GM10248 (cell line): ENCODE results near the gene MPPED2.

ENCODE experiments used
- CTCF ChIA-PET: fragments of 300-600 bp; sonication (Branson Sonifier 250); formaldehyde crosslinking; extraction: SDS; loops from one replicate; lab custom pipeline; 2021; ENCODE audit warnings: antibody characterized with exemption; lab: Yijun Ruan, JAX
- POLR2A ChIA-PET: fragments of 350-650 bp; sonication (Branson Sonifier 250); formaldehyde crosslinking; extraction: SDS; loops from one replicate; lab custom pipeline; 2020; ENCODE audit warnings: antibody characterized with exemption; lab: Yijun Ruan, JAX
- DNase-seq: peaks from one replicate; pipeline ENCODE4 v3.0.0; 2012; ENCODE audit errors: extremely low spot score
- TF ChIP-seq, protein P1 (sequence below): IDR thresholded peaks from 2 replicates; pipeline ENCODE4 v1.5.1; 2012; ENCODE audit warnings: mild to moderate bottlenecking, low read depth; ENCODE audit errors: extremely low read depth, missing control alignments, control extremely low read depth

Gene MPPED2

DNA sequence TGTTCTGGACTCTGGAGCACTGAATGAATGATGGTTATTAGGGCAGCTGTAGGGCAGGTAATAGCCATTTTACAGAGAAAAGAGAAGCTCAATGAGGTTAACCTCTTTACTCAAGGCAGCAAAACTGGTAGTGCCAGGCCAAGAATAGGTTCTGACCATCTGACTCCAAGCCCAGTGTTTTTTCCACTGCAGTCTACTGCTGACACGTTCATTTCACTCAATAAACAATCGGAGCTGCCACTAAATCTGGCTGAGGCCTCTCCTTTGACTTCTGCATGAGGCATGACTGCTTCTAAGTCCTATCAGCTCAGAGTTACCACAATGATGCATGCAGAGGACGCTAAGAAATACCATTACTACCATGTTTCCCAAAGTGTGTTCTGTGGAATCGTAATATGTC, 145.6 kb downstream of the MPPED2 start:
- TF ChIP-seq, protein P1, sequence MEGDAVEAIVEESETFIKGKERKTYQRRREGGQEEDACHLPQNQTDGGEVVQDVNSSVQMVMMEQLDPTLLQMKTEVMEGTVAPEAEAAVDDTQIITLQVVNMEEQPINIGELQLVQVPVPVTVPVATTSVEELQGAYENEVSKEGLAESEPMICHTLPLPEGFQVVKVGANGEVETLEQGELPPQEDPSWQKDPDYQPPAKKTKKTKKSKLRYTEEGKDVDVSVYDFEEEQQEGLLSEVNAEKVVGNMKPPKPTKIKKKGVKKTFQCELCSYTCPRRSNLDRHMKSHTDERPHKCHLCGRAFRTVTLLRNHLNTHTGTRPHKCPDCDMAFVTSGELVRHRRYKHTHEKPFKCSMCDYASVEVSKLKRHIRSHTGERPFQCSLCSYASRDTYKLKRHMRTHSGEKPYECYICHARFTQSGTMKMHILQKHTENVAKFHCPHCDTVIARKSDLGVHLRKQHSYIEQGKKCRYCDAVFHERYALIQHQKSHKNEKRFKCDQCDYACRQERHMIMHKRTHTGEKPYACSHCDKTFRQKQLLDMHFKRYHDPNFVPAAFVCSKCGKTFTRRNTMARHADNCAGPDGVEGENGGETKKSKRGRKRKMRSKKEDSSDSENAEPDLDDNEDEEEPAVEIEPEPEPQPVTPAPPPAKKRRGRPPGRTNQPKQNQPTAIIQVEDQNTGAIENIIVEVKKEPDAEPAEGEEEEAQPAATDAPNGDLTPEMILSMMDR = no peak
- POLR2A ChIA-PET = no interaction called here
- CTCF ChIA-PET = interaction anchor here (0.8 kb wide), 1 partner anchor 14 kb away, joined by 3 read pairs; no protein-coding TSS in a partner anchor
- no peak for DNase-seq

DNA sequence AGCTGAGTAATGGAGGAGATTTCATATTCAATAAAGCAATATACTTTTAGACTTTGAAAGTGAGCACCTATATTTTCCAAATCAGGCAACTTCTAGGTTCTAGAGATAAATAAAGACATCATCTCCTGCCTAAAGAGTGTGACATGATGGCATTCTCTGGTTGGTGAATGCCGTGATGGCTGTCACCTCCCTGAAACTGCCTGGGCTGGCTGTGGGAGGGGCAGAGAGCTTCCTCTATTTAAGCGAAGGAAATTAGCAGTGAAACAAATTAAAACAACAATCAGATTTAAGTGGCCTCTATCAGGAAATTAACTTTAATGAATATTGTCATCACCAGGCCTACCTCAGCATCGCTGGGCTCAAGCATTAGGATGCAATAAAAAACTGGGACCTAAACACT, 149.4 kb downstream of the MPPED2 start:
- ChIA-PET CTCF (interaction anchor here (1.6 kb wide), 1 partner anchor 8 kb away, joined by 5 read pairs; no protein-coding TSS in a partner anchor), POLR2A (no interaction called here)
- DNase-seq = no peak
- TF ChIP-seq, protein P1 = no peak

DNA sequence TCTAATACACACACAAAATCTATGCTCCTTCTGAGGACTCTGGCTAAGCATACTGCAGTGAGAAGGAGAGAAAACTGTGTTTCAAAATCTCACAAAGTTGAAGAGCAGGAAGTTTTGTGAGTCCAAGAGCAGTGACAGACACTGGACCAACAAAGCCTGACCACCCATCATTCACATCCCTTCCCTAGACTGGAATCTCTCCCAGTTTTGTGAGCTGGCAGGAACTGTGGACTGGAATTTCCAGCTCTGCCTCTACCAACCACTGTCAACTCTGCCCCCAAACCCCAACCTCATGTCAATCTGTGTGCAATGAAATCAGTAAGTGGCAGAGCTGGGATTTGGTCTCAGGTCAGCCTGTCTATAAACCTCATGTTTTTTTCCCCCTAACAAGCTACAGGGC, 150.7 kb downstream of the MPPED2 start:
- POLR2A ChIA-PET = no interaction called here
- no peak for DNase-seq
- TF ChIP-seq, protein P1 = no peak
- CTCF ChIA-PET = interaction anchor here (1.6 kb wide), 1 partner anchor 9 kb away, joined by 5 read pairs; no protein-coding TSS in a partner anchor

DNA sequence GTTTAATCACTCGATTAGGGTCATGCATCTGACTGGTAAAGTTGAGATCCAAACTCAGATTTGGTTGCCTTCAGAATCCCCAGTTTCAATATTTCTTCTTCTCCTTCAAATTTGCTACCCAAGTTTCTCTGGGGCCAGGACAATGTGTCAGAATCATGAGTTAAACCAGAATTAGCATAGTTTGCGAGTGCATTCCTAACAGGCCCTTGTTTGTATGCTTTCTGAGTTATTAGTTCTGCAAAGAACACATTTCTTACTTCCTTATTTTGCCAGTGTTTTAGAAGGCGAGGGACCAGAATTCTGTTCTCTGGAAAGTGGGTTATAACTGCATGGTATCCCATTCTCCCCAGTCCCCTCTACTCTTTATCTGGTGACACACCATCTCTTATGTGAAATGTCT, 151.3 kb downstream of the MPPED2 start:
- no peak for DNase-seq
- CTCF ChIA-PET = no interaction called here
- POLR2A ChIA-PET = no interaction called here
- TF ChIP-seq, protein P1 = no peak

DNA sequence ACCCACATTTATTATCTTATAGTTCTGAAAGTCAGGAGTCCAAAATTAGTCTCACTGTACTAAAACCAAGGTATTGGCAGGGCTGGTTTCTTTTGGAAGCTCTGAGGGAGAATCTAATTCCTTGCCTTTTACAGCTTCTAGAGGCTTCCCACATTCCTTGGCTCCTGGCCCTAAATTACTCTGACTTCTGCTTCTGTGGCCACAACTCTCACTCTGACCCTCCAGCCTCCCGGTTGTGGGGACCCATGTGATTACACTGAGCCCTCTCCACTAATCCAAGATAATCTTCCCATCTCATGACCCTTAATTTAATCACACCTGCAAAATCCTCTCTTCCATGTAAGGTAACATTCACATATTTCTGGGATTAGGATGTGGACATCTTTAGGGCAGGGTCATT, 152.3 kb downstream of the MPPED2 start:
- ChIA-PET CTCF (interaction anchor here (1.0 kb wide), 1 partner anchor 39 kb away, joined by 3 read pairs; no protein-coding TSS in a partner anchor), POLR2A (no interaction called here)
- DNase-seq = no peak
- TF ChIP-seq, protein P1 = no peak

DNA sequence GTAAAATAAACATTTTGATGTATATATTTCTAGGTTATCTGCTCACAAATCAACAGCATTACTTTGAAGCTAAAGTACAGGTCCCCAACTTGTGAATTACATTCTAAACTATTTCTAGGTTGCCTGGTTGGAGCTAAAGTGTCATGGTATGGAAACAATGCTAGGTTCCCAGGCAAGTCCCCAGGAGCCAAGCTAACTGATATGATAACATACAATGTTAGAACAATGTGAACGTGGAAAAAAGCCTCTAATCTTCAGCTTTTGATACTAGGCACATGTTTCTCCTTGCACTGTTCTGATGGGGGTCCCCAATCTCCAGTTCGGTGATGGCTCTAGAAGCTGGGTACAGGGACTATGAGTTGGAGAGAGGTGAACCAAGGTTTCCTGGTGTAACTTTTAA, 153.4 kb downstream of the MPPED2 start:
- TF ChIP-seq, protein P1 = no peak
- no peak for DNase-seq
- POLR2A ChIA-PET = no interaction called here
- CTCF ChIA-PET = no interaction called here
